Panc1 (cell line): ENCODE data around the gene NRP2. TPM values are rescaled to one million over a fixed set of nuclear protein-coding genes. Genes with fewer than 3 reads are reported as not detected.

Experiments used
- ATAC-seq: fragments of 200-7000 bp; cut with Tn5 transposase; 2 replicates; pipeline ENCODE4 v1.9.1; 2020; ENCODE audit warnings: mild to moderate bottlenecking, moderate library complexity
- BruUV-seq: library from RNA; stranded (reverse); fragments of 400-500 nt; replicated peaks from 2 replicates; lab custom pipeline; 2021; lab: Mats Ljungman, UMichigan
- CTCF ChIA-PET: fragments of 300-600 bp; sonication (Branson Sonifier 250); formaldehyde crosslinking; loops from one replicate; lab custom pipeline; 2022; ENCODE audit warnings: antibody characterized with exemption; lab: Charles Lee
- POLR2A ChIA-PET: fragments of 300-600 bp; sonication (Branson Sonifier 250); formaldehyde crosslinking; loops from one replicate; lab custom pipeline; 2022; ENCODE audit warnings: antibody characterized with exemption; lab: Charles Lee
- DNase-seq: peaks from one replicate; pipeline ENCODE4 v3.0.0-alpha.2; 2010; ENCODE audit warnings: low read depth, low spot score
- H3K27ac ChIP-seq: 2 replicates; pipeline ENCODE4 v1.5.1; 2011; ENCODE audit warnings: mild to moderate bottlenecking, low read length, inconsistent platforms
- H3K27me3 ChIP-seq: fragments of 200-500 bp; sonication (Bioruptor generic); 2 replicates; pipeline ENCODE4 v1.6.0; 2014; ENCODE audit warnings: low read length, inconsistent platforms; ENCODE audit not compliant: control insufficient read depth, insufficient read depth
- H3K36me3 ChIP-seq: fragments of 200-500 bp; sonication (Bioruptor generic); 2 replicates; pipeline ENCODE4 v1.5.1; 2014; ENCODE audit warnings: inconsistent platforms, mild to moderate bottlenecking, low read length, moderate library complexity; ENCODE audit not compliant: control insufficient read depth, insufficient read depth
- H3K4me1 ChIP-seq: 2 replicates; pipeline ENCODE4 v1.5.1; 2011; ENCODE audit warnings: inconsistent platforms, mild to moderate bottlenecking, low read length, moderate library complexity; ENCODE audit not compliant: control insufficient read depth, insufficient read depth
- H3K4me3 ChIP-seq, 2 experiments: 2 replicates each; pipeline ENCODE4 v1.5.1; 2011 to 2012; ENCODE audit warnings: low read depth in 2 of 2, low read length in 2 of 2, mild to moderate bottlenecking in 2 of 2, inconsistent platforms in 1 of 2, moderate library complexity in 1 of 2
- H3K9me3 ChIP-seq: fragments of 200-500 bp; sonication (Bioruptor generic); 2 replicates; pipeline ENCODE4 v1.5.1; 2014; ENCODE audit warnings: low read depth, mild to moderate bottlenecking, inconsistent platforms, low read length, moderate library complexity; ENCODE audit not compliant: control insufficient read depth, insufficient read depth
- POLR2AphosphoS5 ChIP-seq: IDR thresholded peaks from 2 replicates; pipeline ENCODE4 v1.6.1; 2012; ENCODE audit warnings: mild to moderate bottlenecking, low read depth, low read length, moderate library complexity
- SIN3A ChIP-seq: IDR thresholded peaks from 2 replicates; pipeline ENCODE4 v1.6.1; 2012; ENCODE audit warnings: low read depth, mild to moderate bottlenecking, low read length, moderate library complexity, borderline replicate concordance; ENCODE audit not compliant: insufficient read depth
- TCF7L2 ChIP-seq: IDR thresholded peaks from 2 replicates; pipeline ENCODE4 v1.6.1; 2011; ENCODE audit warnings: mild to moderate bottlenecking, low read depth, low read length, inconsistent platforms
- in situ Hi-C: cut with HindIII; loops from 2 replicates; pipeline ENCODE4 v1.10.0; 2016; ENCODE audit warnings: low sequenced_read_pairs, low pct_unique_long_range_greater_than_20kb
- intact Hi-C: fragments of 100-400 bp; cut with micrococcal nuclease; formaldehyde crosslinking; loops from one replicate; pipeline ENCODE4 v1.10.0; 2022; ENCODE audit not compliant: unreplicated experiment
- total RNA-seq: library from RNA; stranded (reverse); gene quantifications from one replicate; pipeline ENCODE4 v1.2.1, GENCODE V29; 2021; ENCODE audit not compliant: unreplicated experiment
- TF ChIP-seq, protein P1 (sequence below), 2 experiments: IDR thresholded peaks; 2 replicates each; pipeline ENCODE4 v1.6.1; 2011 to 2012; ENCODE audit warnings: low read depth in 2 of 2, control low read depth in 1 of 2, low read length in 1 of 2, mild to moderate bottlenecking in 1 of 2, moderate library complexity in 1 of 2; ENCODE audit not compliant: insufficient read depth in 1 of 2
- TF ChIP-seq, protein P2 (sequence below): fragments of 450-650 bp; IDR thresholded peaks from 2 replicates; pipeline ENCODE4 v1.5.1; 2017; ENCODE audit warnings: mild to moderate bottlenecking

Gene NRP2
- total RNA-seq, 1 experiment from 2014 or later, result 6.7 TPM

GRCh38 chr2:205835923-205836322 is 153.6 kb downstream of the NRP2 start:
- Histone ChIP-seq H3K4me3 (no peak overlapping the region), H3K4me1 (no peaks in the 10 kb centered on the region), H3K27ac (no peak overlapping the region), H3K27me3 (no peaks in the 10 kb centered on the region; the same call in 1 of the 2 replicates), H3K36me3 (no peaks in the 10 kb centered on the region), H3K9me3 (no peaks in the 10 kb centered on the region)
- TF ChIP-seq, protein P1, sequence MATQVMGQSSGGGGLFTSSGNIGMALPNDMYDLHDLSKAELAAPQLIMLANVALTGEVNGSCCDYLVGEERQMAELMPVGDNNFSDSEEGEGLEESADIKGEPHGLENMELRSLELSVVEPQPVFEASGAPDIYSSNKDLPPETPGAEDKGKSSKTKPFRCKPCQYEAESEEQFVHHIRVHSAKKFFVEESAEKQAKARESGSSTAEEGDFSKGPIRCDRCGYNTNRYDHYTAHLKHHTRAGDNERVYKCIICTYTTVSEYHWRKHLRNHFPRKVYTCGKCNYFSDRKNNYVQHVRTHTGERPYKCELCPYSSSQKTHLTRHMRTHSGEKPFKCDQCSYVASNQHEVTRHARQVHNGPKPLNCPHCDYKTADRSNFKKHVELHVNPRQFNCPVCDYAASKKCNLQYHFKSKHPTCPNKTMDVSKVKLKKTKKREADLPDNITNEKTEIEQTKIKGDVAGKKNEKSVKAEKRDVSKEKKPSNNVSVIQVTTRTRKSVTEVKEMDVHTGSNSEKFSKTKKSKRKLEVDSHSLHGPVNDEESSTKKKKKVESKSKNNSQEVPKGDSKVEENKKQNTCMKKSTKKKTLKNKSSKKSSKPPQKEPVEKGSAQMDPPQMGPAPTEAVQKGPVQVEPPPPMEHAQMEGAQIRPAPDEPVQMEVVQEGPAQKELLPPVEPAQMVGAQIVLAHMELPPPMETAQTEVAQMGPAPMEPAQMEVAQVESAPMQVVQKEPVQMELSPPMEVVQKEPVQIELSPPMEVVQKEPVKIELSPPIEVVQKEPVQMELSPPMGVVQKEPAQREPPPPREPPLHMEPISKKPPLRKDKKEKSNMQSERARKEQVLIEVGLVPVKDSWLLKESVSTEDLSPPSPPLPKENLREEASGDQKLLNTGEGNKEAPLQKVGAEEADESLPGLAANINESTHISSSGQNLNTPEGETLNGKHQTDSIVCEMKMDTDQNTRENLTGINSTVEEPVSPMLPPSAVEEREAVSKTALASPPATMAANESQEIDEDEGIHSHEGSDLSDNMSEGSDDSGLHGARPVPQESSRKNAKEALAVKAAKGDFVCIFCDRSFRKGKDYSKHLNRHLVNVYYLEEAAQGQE (IDR thresholded peaks at IDR 0.05; ENCODE audit: insufficient read depth in 1 of 2, low read depth in 2 of 2, low read length in 1 of 2), result no peak
- TF ChIP-seq SIN3A (no peak), POLR2AphosphoS5 (no peak), TCF7L2 (no peak)
- TF ChIP-seq, protein P2, sequence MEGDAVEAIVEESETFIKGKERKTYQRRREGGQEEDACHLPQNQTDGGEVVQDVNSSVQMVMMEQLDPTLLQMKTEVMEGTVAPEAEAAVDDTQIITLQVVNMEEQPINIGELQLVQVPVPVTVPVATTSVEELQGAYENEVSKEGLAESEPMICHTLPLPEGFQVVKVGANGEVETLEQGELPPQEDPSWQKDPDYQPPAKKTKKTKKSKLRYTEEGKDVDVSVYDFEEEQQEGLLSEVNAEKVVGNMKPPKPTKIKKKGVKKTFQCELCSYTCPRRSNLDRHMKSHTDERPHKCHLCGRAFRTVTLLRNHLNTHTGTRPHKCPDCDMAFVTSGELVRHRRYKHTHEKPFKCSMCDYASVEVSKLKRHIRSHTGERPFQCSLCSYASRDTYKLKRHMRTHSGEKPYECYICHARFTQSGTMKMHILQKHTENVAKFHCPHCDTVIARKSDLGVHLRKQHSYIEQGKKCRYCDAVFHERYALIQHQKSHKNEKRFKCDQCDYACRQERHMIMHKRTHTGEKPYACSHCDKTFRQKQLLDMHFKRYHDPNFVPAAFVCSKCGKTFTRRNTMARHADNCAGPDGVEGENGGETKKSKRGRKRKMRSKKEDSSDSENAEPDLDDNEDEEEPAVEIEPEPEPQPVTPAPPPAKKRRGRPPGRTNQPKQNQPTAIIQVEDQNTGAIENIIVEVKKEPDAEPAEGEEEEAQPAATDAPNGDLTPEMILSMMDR, result no peak
- in situ Hi-C loops (no loop called here), intact Hi-C loops (no loop called here)
- ChIA-PET POLR2A (no interaction called here), CTCF (no interaction called here)
- BruUV-seq, result no TSS peak
- no peak for DNase-seq
- ATAC-seq, result no peak

DNA sequence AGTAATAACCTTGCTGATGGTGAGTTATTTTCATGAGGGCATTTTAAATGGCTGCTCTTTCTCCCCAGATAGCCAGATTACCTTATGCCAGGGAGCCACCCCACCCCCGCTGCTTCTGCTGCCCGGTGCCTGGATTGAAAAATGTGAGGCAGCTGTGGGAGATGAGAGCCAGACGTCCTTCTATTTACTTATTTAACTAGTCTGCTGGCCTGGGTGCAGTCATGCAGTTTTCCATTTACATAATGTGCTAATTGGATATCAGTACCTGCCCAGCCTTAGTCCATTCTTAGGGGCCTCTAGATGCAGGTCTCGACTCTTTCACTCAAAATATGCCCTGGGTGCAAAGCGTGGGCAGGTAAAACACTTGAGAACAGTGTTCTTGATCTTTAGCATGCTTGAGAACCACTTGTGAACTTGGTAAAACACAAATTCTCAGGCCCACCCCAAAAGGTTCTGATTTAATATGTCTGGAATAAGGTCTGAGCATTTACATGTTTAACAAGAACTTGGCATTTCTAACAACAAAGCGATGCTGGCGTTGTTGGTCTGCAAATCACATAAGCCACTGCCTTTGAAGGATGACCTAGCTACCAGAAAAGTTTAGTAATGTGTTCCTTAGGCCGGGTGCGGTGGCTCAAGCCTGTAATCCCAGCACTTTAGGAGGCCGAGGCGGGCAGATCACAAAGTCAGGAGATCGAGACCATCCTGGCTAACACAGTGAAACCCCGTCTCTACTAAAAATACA is 154.3 kb downstream of the NRP2 start:
- Histone ChIP-seq H3K9me3 (no peaks in the 10 kb centered on the region), H3K4me1 (no peaks in the 10 kb centered on the region), H3K4me3 (no peak overlapping the region), H3K27me3 (no peaks in the 10 kb centered on the region; the same call in 1 of the 2 replicates), H3K36me3 (no peaks in the 10 kb centered on the region), H3K27ac (no peak overlapping the region)
- TF ChIP-seq TCF7L2, result no peak
- TF ChIP-seq, protein P1 (IDR thresholded peaks at IDR 0.05; ENCODE audit: insufficient read depth in 1 of 2, low read depth in 2 of 2, low read length in 1 of 2), result no peak
- TF ChIP-seq POLR2AphosphoS5, result no peak
- TF ChIP-seq, protein P2, result no peak
- TF ChIP-seq SIN3A, result no peak
- CTCF ChIA-PET, result no interaction called here
- POLR2A ChIA-PET, result no interaction called here
- no peak for ATAC-seq
- no peak for DNase-seq
- intact Hi-C loops, result no loop called here
- no TSS peak for BruUV-seq
- in situ Hi-C loops, result no loop called here
